ENCODE data around the gene GJB4. TPM values are rescaled to one million over a fixed set of nuclear protein-coding genes. Genes with fewer than 3 reads are reported as not detected.
A peak's percentile ranks its signal among the peaks of the same experiment; 100 is the strongest.

The GJB4 gene
- total RNA-seq, 1 experiment from 2014 or later = 0.07 TPM

DNA sequence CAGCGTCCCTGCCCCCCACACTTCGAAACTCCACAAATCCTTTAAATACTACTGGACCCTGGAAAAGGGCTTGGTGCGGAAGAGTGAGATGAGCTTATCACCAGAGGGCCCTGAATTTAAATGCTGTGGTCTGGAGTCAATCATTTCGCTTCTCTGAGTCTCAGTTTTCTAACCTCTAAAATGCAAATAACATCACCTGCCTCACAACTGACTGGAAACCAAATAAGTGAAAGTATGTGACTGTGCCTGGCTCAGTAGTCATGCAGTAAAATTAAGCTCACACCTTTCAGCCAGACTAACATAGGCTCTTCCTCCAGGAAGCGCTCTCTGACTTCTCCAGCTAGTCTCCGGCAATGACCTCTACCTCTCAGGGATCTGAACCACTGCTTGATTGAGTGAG is 37.5 kb downstream of the GJB4 start:
- Mint-ChIP-seq H3K36me3 (no peaks in the 10 kb centered on the region), H3K4me3 (no peak overlapping the region), H3K4me1 (peaks cover 17% of the 10 kb centered on the region), H3K27ac (no peak overlapping the region), H3K9me3 (no peaks in the 10 kb centered on the region), H3K27me3 (ENCODE audit: low read depth) (peaks cover 21% of the 10 kb centered on the region)
- ChIA-PET CTCF (interaction anchor here (0.6 to 2.3 kb wide), 7 partner anchors 9 to 69 kb away, joined by 3 to 27 read pairs (median 8); partner anchors contain the start of gene SMIM12), POLR2A (no interaction called here)
- TF ChIP-seq ATF3 (CRISPR knock-in tag; conservative IDR thresholded peaks at IDR 0.05) (no peak), GTF2I (CRISPR knock-in tag; conservative IDR thresholded peaks at IDR 0.05) (no peak), ZBTB43 (CRISPR knock-in tag; IDR thresholded peaks at IDR 0.05) (no peak), TP53 (CRISPR knock-in tag; IDR thresholded peaks at IDR 0.05) (no peak), RELA (CRISPR knock-in tag; IDR thresholded peaks at IDR 0.05; ENCODE audit: borderline replicate concordance) (no peak)
- no peak for DNase-seq (ENCODE audit: low spot score)
- no peak for ATAC-seq

DNA sequence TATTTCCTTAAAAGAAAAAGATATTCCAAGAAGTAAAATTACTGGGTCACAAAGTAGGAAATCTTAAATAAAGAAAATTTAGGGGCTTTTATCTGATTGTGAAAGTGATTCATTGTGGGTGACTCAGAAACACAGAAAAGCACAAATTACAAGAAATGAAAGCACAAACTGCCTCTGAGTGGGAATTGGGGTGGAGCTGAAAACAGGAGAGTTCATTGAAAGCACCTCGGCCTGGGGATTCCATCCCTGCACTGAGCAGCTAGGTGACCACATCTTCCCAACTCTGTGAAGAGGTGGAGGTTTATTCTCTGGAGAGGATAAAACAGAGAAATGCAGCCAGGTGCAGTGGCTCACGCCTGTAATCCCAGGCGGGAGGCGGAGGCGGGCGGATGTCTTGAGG is 40.7 kb downstream of the GJB4 start:
- Mint-ChIP-seq H3K4me1 (peaks cover 14% of the 10 kb centered on the region), H3K9me3 (no peaks in the 10 kb centered on the region), H3K36me3 (no peaks in the 10 kb centered on the region), H3K4me3 (no peak overlapping the region), H3K27me3 (ENCODE audit: low read depth) (peaks cover 5% of the 10 kb centered on the region; the same call in 1 of the 2 replicates), H3K27ac (no peak overlapping the region)
- no peak for ATAC-seq
- CTCF ChIA-PET = interaction anchor here (1.2 kb wide), 1 partner anchor 53 kb away, joined by 11 read pairs; no protein-coding TSS in a partner anchor
- no peak for DNase-seq (ENCODE audit: low spot score)
- TF ChIP-seq ZNF263 (CRISPR knock-in tag; IDR thresholded peaks at IDR 0.05; ENCODE audit: low read depth) (no peak), JUN (CRISPR knock-in tag; IDR thresholded peaks at IDR 0.05) (no peak), ZNF425 (CRISPR knock-in tag; conservative IDR thresholded peaks at IDR 0.05) (no peak), GABPB1 (CRISPR knock-in tag; IDR thresholded peaks at IDR 0.05) (no peak), HMGA2 (CRISPR knock-in tag; IDR thresholded peaks at IDR 0.05) (no peak), PRRX2 (CRISPR knock-in tag; IDR thresholded peaks at IDR 0.05) (no peak), MAX (CRISPR knock-in tag; IDR thresholded peaks at IDR 0.05) (no peak), RELA (CRISPR knock-in tag; IDR thresholded peaks at IDR 0.05; ENCODE audit: borderline replicate concordance) (no peak), FOXP1 (CRISPR knock-in tag; IDR thresholded peaks at IDR 0.05; ENCODE audit: borderline replicate concordance) (no peak), ATF1 (CRISPR knock-in tag; IDR thresholded peaks at IDR 0.05) (no peak), SOX15 (CRISPR knock-in tag; IDR thresholded peaks at IDR 0.05) (no peak)
- TF ChIP-seq, protein P1, sequence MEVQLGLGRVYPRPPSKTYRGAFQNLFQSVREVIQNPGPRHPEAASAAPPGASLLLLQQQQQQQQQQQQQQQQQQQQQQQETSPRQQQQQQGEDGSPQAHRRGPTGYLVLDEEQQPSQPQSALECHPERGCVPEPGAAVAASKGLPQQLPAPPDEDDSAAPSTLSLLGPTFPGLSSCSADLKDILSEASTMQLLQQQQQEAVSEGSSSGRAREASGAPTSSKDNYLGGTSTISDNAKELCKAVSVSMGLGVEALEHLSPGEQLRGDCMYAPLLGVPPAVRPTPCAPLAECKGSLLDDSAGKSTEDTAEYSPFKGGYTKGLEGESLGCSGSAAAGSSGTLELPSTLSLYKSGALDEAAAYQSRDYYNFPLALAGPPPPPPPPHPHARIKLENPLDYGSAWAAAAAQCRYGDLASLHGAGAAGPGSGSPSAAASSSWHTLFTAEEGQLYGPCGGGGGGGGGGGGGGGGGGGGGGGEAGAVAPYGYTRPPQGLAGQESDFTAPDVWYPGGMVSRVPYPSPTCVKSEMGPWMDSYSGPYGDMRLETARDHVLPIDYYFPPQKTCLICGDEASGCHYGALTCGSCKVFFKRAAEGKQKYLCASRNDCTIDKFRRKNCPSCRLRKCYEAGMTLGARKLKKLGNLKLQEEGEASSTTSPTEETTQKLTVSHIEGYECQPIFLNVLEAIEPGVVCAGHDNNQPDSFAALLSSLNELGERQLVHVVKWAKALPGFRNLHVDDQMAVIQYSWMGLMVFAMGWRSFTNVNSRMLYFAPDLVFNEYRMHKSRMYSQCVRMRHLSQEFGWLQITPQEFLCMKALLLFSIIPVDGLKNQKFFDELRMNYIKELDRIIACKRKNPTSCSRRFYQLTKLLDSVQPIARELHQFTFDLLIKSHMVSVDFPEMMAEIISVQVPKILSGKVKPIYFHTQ (CRISPR knock-in tag; IDR thresholded peaks at IDR 0.05) = no peak
- POLR2A ChIA-PET = no interaction called here

DNA sequence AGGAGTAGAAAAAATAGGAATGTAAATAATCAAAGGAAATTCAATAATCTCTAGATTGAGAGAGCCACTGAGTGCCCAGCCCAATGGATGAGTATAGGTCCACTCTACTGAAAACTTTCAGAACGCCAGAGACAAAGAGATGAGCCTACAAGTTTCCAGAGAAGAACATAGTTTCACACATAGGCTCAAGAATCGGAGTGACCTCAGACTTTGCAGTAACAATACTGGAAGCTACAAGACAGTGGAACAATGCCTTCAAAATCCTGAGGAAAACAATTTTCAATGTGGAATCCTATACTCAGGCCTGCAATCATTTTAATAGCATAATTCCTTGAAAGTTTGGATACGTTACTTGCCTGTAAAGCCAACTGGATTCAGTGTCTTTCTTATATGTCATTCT is 44.2 kb downstream of the GJB4 start:
- DNase-seq (ENCODE audit: low spot score) = no peak
- no peaks in the 10 kb centered on the region for H3K36me3 Mint-ChIP-seq
- peaks cover 2% of the 10 kb centered on the region; the same call in 1 of the 2 replicates for H3K27me3 Mint-ChIP-seq (ENCODE audit: low read depth)
- ATAC-seq = no peak
- H3K9me3 Mint-ChIP-seq = no peaks in the 10 kb centered on the region
- ChIA-PET CTCF (interaction anchor here (1.3 kb wide), 1 partner anchor 49 kb away, joined by 4 read pairs; no protein-coding TSS in a partner anchor), POLR2A (no interaction called here)
- no peaks in the 10 kb centered on the region for H3K4me1 Mint-ChIP-seq
- no peak overlapping the region for H3K27ac Mint-ChIP-seq
- TF ChIP-seq PREB (CRISPR knock-in tag; IDR thresholded peaks at IDR 0.05; ENCODE audit: borderline replicate concordance) (no peak), ZNF317 (CRISPR knock-in tag; IDR thresholded peaks at IDR 0.05; ENCODE audit: borderline replicate concordance, low read depth) (0 out of 2 replicates have a peak, but pooled peaks have one; percentile 67), FOXK1 (CRISPR knock-in tag; IDR thresholded peaks at IDR 0.05) (no peak)
- no peak overlapping the region for H3K4me3 Mint-ChIP-seq
